GM18861 (cell line): ENCODE results near the gene RNF220.
"Not testable (repeated sequence)": the region's sequence is repeated elsewhere in the genome, so short reads cannot be mapped to it uniquely, and the experiment has no call there.

ENCODE experiments used
- ATAC-seq: cut with Tn5 transposase; IDR thresholded peaks from one replicate; pipeline ENCODE4 v1.9.1; 2021; ENCODE audit not compliant: unreplicated experiment

Gene RNF220

GRCh38 chr1:44695671-44696070 lies 290.6 kb downstream of the RNF220 start:
- ATAC-seq, result no peak

GRCh38 chr1:44696101-44696500 lies 291.0 kb downstream of the RNF220 start:
- ATAC-seq, result no peak

- no peak for ATAC-seq
Measured at GRCh38 chr1:44696789-44697345, 291.8 kb downstream of the RNF220 start.

GRCh38 chr1:44698138-44698537 lies 293.1 kb downstream of the RNF220 start:
- no peak for ATAC-seq

GRCh38 chr1:44699375-44699774 lies 294.3 kb downstream of the RNF220 start:
- ATAC-seq, result not testable (repeated sequence)

GRCh38 chr1:44700573-44700972 lies 295.5 kb downstream of the RNF220 start:
- ATAC-seq, result no peak

GRCh38 chr1:44701141-44701573 lies 296.1 kb downstream of the RNF220 start:
- ATAC-seq, result no peak
